Fibroblast of lung (primary cell): ENCODE measurements around the gene CACNA2D3. TPM values are rescaled to one million over a fixed set of nuclear protein-coding genes. Genes with fewer than 3 reads are reported as not detected.

Source experiments
- DNase-seq, 2 donors: peaks; one replicate each; pipeline versions ENCODE4 v3.0.0 to v3.0.0-alpha.2; 2010; ENCODE audit warnings: low read depth in 2 of 2
- H2AFZ ChIP-seq: 2 replicates; pipeline ENCODE4 v1.5.1; 2012; ENCODE audit warnings: low read length, control low read depth, inconsistent platforms
- H3K27ac ChIP-seq: 2 replicates; pipeline ENCODE4 v1.5.1; 2011; ENCODE audit warnings: low read length, control low read depth; ENCODE audit not compliant: insufficient read depth
- H3K27me3 ChIP-seq: 2 replicates; pipeline ENCODE4 v1.5.1; 2011; ENCODE audit warnings: mild to moderate bottlenecking, low read length; ENCODE audit not compliant: control insufficient read depth, insufficient read depth
- H3K36me3 ChIP-seq: 2 replicates; pipeline ENCODE4 v1.5.1; 2011; ENCODE audit warnings: low read length; ENCODE audit not compliant: control insufficient read depth, insufficient read depth
- H3K4me1 ChIP-seq: 2 replicates; pipeline ENCODE4 v1.5.1; 2011; ENCODE audit warnings: low read length; ENCODE audit not compliant: control insufficient read depth, insufficient read depth; ENCODE audit errors: extremely low read depth
- H3K4me2 ChIP-seq: 2 replicates; pipeline ENCODE4 v1.5.1; 2011; ENCODE audit warnings: low read length, control low read depth; ENCODE audit not compliant: insufficient read depth; ENCODE audit errors: extremely low read depth
- H3K4me3 ChIP-seq, 4 experiments: fragments of 200-600 bp in 1 of 4; sonication (generic) in 1 of 4; replicated peaks in 1 of 4; 2 replicates each; pipeline ENCODE4 v1.5.1; 2011 to 2016; ENCODE audit warnings: low read length in 4 of 4, low read depth in 3 of 4, mild to moderate bottlenecking in 3 of 4, control low read depth in 2 of 4, inconsistent platforms in 1 of 4, mixed read lengths in 1 of 4; ENCODE audit not compliant: insufficient read depth in 1 of 4; ENCODE audit errors: control extremely low read depth in 1 of 4
- H3K79me2 ChIP-seq: 2 replicates; pipeline ENCODE4 v1.5.1; 2012; ENCODE audit warnings: mild to moderate bottlenecking, low read length, inconsistent platforms; ENCODE audit not compliant: control insufficient read depth, insufficient read depth
- H3K9ac ChIP-seq: 2 replicates; pipeline ENCODE4 v1.5.1; 2011; ENCODE audit warnings: mild to moderate bottlenecking, low read length, control low read depth; ENCODE audit not compliant: insufficient read depth
- H3K9me3 ChIP-seq: 2 replicates; pipeline ENCODE4 v1.5.1; 2012; ENCODE audit warnings: low read depth, low read length; ENCODE audit not compliant: control insufficient read depth, insufficient read depth
- H4K20me1 ChIP-seq: 2 replicates; pipeline ENCODE4 v1.5.1; 2011; ENCODE audit warnings: low read length; ENCODE audit not compliant: control insufficient read depth, insufficient read depth; ENCODE audit errors: extremely low read depth
- CTCF ChIP-seq, 2 donors: IDR thresholded peaks in 1 of 2; conservative IDR thresholded peaks in 1 of 2; 1 replicate in 1 of 2; 2 replicates in 1 of 2; pipeline ENCODE4 v1.5.1; 2011 to 2012; ENCODE audit warnings: low read length in 2 of 2, control low read depth in 1 of 2, inconsistent platforms in 1 of 2, low read depth in 1 of 2, mild to moderate bottlenecking in 1 of 2
- EZH2 ChIP-seq: IDR thresholded peaks from 2 replicates; pipeline ENCODE4 v1.5.1; 2012; ENCODE audit warnings: low read length, control low read depth, mild to moderate bottlenecking; ENCODE audit errors: missing control alignments
- polyA plus RNA-seq, 2 donors: library from polyadenylated mRNA; depleted of rRNA in 1 of 2; stranded (reverse) in 1 of 2; unstranded in 1 of 2; fragments of >200 nt; gene quantifications; 2 replicates each; pipeline ENCODE4 v1.2.1, GENCODE V29; 2011 to 2012; ENCODE audit warnings: missing spikeins in 1 of 2
- total RNA-seq: library from RNA; depleted of rRNA; stranded (reverse); fragments of >200 nt; gene quantifications from 2 replicates; pipeline ENCODE4 v1.2.1, GENCODE V29; 2014

CACNA2D3 gene
- total and polyA plus RNA-seq, 2 donors (not counting 1 experiment from before 2014, with no cell fraction given) = 1.8 to 11.5 TPM

GRCh38 chr3:54079730-54080325 lies 42.5 kb upstream of the CACNA2D3 start:
- Histone ChIP-seq H3K79me2 (no peaks in the 10 kb centered on the region), H3K9ac (no peak overlapping the region), H3K4me2 (no peak overlapping the region), H3K4me1 (no peaks in the 10 kb centered on the region), H3K36me3 (no peaks in the 10 kb centered on the region), H3K27me3 (no peaks in the 10 kb centered on the region), H3K4me3 (no peak overlapping the region), H3K9me3 (no peaks in the 10 kb centered on the region), H2AFZ (no peak overlapping the region), H4K20me1 (no peaks in the 10 kb centered on the region), H3K27ac (no peak overlapping the region)
- TF ChIP-seq CTCF (conservative IDR thresholded peaks at IDR 0.05 in 1 of 2, IDR thresholded peaks at IDR 0.05 in 1 of 2; ENCODE audit: low read depth in 1 of 2, low read length in 2 of 2) (no peak), EZH2 (no peak)
- no peak for DNase-seq

GRCh38 chr3:54083921-54084320 lies 38.4 kb upstream of the CACNA2D3 start:
- no peak overlapping the region for H3K4me2 ChIP-seq
- TF ChIP-seq CTCF (conservative IDR thresholded peaks at IDR 0.05 in 1 of 2, IDR thresholded peaks at IDR 0.05 in 1 of 2; ENCODE audit: low read depth in 1 of 2, low read length in 2 of 2) (no peak), EZH2 (no peak)

GRCh38 chr3:54085936-54086335 lies 36.4 kb upstream of the CACNA2D3 start:
- H3K9ac ChIP-seq = no peak overlapping the region
- no peaks in the 10 kb centered on the region for H4K20me1 ChIP-seq
- no peak overlapping the region for H3K27ac ChIP-seq
- H3K36me3 ChIP-seq = no peaks in the 10 kb centered on the region
- H3K4me3 ChIP-seq = no peak overlapping the region
- no peaks in the 10 kb centered on the region for H3K79me2 ChIP-seq
- no peaks in the 10 kb centered on the region for H3K27me3 ChIP-seq
- no peaks in the 10 kb centered on the region for H3K4me1 ChIP-seq
- TF ChIP-seq EZH2 = no peak
- no peak for TF ChIP-seq CTCF (conservative IDR thresholded peaks at IDR 0.05 in 1 of 2, IDR thresholded peaks at IDR 0.05 in 1 of 2; ENCODE audit: low read depth in 1 of 2, low read length in 2 of 2)
- H2AFZ ChIP-seq = no peak overlapping the region
- H3K9me3 ChIP-seq = no peaks in the 10 kb centered on the region
- H3K4me2 ChIP-seq = no peak overlapping the region
- DNase-seq = no peak

More at GRCh38 chr3:54083921-54084320, 38.4 kb upstream of the CACNA2D3 start:
- H4K20me1 ChIP-seq = no peaks in the 10 kb centered on the region
- H3K36me3 ChIP-seq = no peaks in the 10 kb centered on the region
- H3K4me3 ChIP-seq = no peak overlapping the region
- no peaks in the 10 kb centered on the region for H3K4me1 ChIP-seq
- H2AFZ ChIP-seq = no peak overlapping the region
- no peaks in the 10 kb centered on the region for H3K79me2 ChIP-seq
- no peaks in the 10 kb centered on the region for H3K9me3 ChIP-seq
- no peaks in the 10 kb centered on the region for H3K27me3 ChIP-seq
- no peak overlapping the region for H3K27ac ChIP-seq
- DNase-seq = no peak
- H3K9ac ChIP-seq = no peak overlapping the region
